Hematopoietic multipotent progenitor cell treated with erythropoietin and hydrocortisone succinate and interleukin-3 and kit ligand, for 4 days (in vitro differentiated cells): ENCODE data around the gene TAF7.
"Not testable (repeated sequence)": the region's sequence is repeated elsewhere in the genome, so short reads cannot be mapped to it uniquely, and the experiment has no call there.

Experiments used
- DNase-seq: peaks from one replicate; pipeline ENCODE4 v3.0.0-alpha.2; 2015

The TAF7 gene

DNA sequence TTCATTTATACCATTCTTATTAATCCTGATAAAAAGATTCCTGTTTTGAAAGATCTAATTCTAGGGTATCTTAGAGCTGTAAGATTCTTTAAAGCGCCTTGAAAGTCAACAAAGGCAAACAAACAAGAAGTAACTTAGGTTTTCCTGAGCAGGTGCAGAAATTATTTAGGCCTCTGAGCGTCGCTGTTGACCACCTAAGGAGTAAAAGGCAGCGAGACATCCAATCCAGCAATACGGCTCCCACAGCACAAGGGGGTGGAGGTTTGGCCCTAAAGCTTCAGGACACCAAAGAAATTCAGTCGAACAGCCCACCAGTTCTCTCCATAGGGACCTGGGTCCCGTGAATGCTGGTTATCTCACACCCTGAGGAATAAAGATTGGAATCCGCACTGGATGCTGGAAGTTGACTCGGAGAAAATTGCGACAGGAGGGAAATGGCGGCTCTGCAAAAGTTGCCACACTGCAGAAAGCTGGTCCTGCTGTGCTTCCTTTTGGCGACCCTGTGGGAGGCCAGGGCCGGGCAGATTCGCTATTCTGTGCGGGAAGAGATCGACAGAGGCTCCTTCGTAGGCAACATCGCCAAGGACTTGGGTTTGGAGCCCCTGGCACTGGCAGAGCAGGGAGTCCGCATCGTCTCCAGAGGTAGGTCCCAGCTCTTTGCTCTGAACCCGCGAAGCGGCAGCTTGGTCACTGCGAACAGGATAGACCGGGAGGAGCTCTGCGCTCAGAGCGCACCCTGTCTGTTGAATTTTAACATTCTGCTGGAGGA lies 18.1 kb upstream of the TAF7 start, which contains the start of gene PCDHGA2:
PCDHGA2 (plus strand) TSS at position 223 of the 769 bp plus-strand sequence.
- peak; percentile 51 for DNase-seq

DNA sequence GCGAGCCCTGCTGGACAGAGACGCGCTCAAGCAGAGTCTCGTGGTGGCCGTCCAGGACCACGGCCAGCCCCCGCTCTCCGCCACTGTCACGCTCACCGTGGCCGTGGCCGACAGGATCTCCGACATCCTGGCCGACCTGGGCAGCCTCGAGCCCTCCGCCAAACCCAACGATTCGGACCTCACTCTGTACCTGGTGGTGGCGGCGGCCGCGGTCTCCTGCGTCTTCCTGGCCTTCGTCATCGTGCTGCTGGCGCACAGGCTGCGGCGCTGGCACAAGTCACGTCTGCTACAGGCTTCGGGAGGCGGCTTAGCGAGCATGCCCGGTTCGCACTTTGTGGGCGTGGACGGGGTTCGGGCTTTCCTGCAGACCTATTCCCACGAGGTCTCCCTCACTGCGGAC lies 12.0 kb upstream of the TAF7 start:
- not testable (repeated sequence) for DNase-seq

GRCh38 chr5:141330299-141331080 lies 9.9 kb upstream of the TAF7 start, which contains the start of gene PCDHGA1:
Gene PCDHGA1, plus strand, starts transcription at chr5:141330514.
- peak; percentile 40 for DNase-seq

DNA sequence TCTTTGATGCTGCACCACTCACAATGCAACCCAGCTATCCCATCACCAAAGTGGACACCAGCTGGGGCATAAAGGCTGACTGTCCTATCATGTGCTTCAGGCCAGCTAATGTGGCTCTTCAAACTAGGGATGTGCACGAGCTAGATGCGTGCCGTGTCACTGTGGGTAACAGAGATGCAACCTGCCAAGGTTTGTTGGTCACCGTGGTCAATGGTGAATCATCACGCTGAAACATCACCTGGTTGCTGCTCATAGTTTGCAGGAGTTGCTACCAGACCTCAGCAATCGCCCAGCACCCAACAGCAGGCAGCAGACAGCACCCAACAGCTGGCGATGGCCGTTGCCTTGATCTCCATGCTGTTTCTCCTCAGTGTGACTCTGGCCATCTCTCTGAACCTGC lies 7.6 kb upstream of the TAF7 start:
- no peak for DNase-seq

GRCh38 chr5:141326088-141326854 lies 5.7 kb upstream of the TAF7 start:
- DNase-seq = peak; percentile 46

GRCh38 chr5:141322261-141322660 lies 1.7 kb upstream of the TAF7 start:
- DNase-seq = no peak

DNA sequence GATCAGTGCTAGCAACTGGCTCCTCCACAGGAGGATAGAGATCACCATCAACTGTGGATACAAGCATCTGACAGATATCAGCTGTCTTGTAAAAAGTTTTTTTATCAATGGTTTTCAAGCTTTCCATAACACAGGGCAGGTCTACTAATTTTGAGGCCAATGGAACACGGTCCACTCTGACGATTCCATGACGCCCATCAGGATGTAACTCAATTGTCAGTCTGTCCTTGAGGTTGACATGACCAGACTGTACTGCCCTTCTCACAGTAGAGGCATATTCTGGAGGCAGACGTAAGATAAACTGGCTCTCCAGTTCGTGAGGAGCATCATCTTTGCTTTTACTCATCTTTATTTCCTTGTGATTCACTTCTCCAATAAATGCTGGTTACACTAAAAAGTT lies 885 bp downstream of the TAF7 start:
- no peak for DNase-seq

- no peak for DNase-seq
Observed at GRCh38 chr5:141319202-141319601, 1.4 kb downstream of the TAF7 start.

DNA sequence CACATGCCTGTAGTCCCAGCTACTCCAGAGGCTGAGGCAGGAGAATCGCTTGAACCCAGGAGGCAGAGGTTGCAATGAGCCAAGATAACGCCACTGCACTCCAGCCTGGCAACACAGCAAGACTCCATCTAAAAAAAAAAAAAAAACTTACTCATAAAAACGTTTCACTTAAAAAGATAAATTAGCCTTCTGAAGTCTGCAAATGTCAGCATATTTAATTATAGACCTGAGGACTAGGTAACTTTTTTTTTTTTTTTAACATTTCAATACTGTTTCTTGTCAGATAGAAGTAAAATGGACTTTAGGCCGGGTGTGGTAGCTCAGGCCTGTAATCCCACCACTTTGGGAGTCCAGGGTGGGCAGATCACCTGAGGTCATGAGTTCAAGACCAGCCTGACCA lies 3.6 kb downstream of the TAF7 start:
- DNase-seq = not testable (repeated sequence)

DNA sequence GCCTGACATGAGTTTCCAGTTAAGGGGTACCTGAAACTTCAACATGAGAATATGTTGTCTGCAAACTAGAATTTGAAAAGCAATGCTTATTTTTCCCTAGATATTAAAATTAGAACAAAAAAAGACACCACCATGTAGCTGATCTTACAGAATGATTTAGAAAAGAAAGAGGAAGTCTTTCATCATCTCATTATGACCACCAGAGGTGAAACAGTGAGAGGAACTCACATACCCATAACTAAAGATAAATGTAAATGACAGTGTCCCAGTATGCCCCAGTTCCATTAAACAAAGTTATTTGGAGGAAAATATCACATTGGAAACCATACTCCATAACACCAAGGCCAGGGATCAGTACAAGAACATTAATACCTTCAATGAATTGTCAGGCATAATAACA lies 6.9 kb downstream of the TAF7 start:
- peak; percentile 28 for DNase-seq

DNA sequence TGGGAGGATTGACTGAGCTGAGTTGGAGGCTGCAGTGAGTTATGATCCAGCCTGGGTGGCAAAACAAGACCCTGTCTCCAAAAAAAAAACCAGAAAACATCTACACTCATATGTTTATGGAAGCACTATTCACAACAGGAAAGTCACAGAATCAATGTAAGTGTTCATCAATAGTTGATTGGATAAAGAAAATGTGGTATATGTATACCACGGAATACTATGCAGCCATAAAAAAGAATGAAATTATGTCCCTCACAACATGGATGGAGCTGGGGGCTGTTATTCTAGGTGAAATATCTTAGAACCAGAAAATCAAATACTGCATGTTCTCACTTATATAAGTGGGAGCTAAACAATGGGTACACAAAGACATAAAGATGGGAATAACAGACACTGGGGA lies 14.0 kb downstream of the TAF7 start:
- DNase-seq = no peak

DNA sequence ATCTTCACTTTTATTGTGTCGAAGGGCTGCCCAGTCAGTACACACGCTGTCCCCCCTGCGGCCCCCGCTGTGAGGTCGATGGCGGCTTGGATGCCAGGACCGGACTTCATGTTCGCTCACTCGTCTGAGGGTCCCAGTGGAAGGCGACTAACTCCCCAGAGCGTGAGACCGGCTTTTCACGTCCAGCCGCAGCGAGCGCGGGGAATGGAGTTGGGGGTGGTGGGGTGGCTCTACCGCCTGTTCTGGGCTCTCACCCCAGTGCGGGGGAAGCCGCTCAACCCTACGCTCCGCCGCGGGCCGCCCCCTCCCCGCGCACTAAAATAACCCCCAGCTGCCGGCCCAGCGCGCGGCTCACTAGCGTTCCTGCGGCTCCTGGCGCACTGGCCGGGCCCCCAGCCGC lies 16.8 kb downstream of the TAF7 start, which contains the start of gene SLC25A2:
SLC25A2 (minus strand) TSS at position 294 of the 400 bp plus-strand sequence; CDS start at position 110, 184 bp downstream.
- no peak for DNase-seq

- DNase-seq = peak; percentile 14
Observed at GRCh38 chr5:141298376-141298775, 22.2 kb downstream of the TAF7 start.

DNA sequence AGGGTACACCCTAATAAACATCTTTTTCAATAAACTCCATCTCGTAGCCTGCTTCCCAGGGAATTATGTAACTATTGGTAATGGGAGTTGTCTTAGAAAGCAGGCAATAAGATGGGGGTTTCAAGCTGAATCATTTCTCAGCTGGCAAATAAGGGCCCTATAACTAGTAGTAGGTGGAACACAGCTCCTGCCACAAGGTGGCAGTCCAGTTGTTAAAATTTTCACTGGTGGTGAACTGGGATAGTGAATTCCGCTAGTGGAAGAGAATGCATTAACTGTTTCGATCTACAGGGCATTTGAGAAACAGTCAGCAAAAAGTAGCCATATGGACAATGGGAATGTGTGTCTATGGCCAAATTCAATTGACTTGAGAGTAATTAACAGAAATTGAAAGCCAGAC lies 47.7 kb downstream of the TAF7 start:
- DNase-seq = peak; percentile 1

DNA sequence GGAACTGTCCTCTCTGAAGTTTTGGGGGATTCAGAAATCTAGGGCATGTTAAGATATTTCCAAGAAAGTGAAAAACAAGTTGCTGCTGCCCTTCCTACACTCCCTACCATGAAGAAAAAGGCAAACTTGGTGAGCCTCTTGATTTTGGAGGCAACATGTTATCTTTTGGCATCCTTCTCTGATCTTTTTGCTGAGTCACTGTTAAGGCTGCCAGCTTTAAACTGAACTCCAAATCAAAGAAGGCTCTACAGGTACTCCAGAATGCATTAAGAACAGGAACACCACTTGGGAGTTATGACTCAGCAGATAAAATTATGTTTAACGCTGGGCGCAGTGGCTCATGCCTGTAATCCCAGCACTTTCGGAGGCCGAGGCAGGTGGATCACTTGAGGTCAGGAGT lies 51.4 kb downstream of the TAF7 start:
- no peak for DNase-seq
